GM18858 (cell line): Measurements from ENCODE around the gene KDM4F.

Experiments used
- ATAC-seq: cut with Tn5 transposase; IDR thresholded peaks from one replicate; pipeline ENCODE4 v1.9.1; 2021; ENCODE audit not compliant: unreplicated experiment

KDM4F gene

GRCh38 chr11:95089620-95090542, 40.7 kb downstream of the KDM4F start, which contains the start of gene ENDOD1:
ENDOD1 (plus strand) TSS chr11:95089846; CDS start chr11:95089928, 82 bp downstream.
- peak; percentile 80 for ATAC-seq

DNA sequence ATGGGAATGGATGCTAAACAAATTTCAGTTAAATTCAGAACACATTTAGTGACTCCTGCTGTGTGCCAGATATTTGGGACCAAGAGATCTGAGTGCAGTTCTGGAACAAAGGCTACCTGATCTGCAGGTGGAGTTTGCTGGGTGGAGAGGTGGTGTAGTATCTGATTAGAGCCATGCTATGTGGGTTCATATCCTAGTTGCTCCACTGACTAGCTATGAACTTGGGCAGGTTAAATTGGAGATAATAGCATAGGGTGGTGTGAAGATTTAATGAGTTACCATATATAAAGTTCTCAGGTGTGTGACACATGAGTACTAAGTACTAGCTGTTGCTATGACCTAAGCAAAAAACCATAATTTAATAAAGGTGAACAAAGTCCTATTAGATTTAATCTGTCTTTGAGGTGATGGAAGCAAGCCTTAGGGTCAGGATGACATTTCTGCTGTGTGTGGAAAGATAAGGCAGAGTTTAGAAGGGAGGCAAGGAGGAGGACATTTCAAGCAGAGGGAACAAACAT, 42.5 kb downstream of the KDM4F start:
- no peak for ATAC-seq

GRCh38 chr11:95092549-95093324, 43.5 kb downstream of the KDM4F start:
- no peak for ATAC-seq

GRCh38 chr11:95093548-95093947, 44.3 kb downstream of the KDM4F start:
- ATAC-seq: no peak

DNA sequence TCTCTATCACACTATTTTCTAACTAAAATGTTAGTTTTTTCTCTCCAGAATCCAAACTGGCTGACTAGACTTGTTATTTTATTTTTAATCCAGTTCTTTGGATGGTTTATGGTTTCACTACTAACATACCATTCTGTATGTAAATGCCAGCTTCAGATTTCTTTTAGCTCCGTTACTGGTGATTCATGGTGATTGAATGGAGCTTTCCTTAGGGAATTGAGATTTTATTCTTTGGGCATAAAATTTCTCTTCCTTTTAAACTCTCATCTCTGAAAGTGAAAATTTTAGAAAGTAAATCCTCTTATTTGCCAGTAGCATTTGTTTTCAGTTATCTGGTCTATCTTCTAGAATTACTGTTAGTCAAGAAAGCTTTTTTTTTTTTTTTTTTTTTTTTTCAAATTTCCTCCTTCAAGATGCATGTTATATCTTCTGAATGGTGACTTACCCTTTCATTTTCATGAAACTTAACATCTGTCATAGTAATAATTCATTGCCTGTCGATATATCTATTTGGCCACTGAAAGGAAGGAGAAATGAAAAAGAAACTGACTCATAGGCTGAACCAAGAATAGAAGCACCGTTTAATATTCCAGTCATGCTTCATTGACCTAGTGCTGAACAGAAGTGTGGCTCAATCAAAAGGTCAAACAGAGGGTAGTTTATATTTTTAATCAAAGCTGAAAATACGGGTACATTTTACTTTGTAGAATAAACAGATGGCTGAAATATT, 46.8 kb downstream of the KDM4F start:
- ATAC-seq: peak; percentile 90

GRCh38 chr11:95097209-95097608, 48.0 kb downstream of the KDM4F start:
- ATAC-seq: no peak

DNA sequence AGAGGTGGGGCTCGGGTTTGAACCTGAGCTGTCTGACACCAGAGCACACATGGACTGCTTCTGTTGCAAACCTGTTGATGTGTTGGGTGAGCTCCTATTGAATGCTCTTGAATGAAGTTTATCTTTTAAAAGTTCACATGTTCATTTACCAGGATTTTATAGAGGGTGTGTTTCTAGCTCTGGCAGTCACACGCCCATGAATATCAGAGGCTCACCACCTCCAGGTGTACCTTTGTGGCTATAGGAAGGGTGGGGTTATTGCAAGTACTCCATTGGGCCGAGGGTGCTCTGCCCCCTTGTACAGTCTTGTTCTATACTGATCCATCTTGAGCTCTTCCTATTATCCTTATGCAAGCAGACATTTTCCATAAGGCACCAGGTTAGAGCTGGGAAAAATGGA, 49.6 kb downstream of the KDM4F start:
- ATAC-seq: no peak

DNA sequence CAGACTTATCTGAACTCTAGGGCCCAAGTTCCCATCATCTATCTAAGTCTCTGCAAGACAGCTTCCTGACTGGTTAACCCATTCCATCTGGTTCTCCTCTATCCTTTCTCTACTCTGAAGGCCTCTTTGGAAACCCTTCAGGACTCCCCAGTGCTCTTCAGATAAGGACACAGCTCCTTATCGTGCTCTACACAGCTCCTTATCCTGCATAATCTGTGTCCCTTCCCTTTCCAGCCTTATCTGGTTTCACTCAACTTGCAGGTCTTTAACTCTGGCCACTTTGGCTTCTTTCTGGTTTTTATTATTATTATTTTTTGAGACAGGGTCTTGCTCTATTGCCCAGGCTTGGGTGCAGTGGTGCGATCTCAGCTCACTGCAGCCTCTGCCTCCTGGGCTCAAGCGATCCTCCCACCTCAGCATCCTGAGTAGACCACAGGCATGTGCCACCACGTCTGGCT, 51.0 kb downstream of the KDM4F start:
- ATAC-seq: no peak
